ENCODE results near the gene FRAT1. TPM values are rescaled to one million over a fixed set of nuclear protein-coding genes. Genes with fewer than 3 reads are reported as not detected.

Gene FRAT1
- total and polyA plus RNA-seq, 2 of the 8 experiments (the other 6 are each of a cell fraction or from before 2014, with no cell fraction given) = 1.9 to 5.2 TPM

DNA sequence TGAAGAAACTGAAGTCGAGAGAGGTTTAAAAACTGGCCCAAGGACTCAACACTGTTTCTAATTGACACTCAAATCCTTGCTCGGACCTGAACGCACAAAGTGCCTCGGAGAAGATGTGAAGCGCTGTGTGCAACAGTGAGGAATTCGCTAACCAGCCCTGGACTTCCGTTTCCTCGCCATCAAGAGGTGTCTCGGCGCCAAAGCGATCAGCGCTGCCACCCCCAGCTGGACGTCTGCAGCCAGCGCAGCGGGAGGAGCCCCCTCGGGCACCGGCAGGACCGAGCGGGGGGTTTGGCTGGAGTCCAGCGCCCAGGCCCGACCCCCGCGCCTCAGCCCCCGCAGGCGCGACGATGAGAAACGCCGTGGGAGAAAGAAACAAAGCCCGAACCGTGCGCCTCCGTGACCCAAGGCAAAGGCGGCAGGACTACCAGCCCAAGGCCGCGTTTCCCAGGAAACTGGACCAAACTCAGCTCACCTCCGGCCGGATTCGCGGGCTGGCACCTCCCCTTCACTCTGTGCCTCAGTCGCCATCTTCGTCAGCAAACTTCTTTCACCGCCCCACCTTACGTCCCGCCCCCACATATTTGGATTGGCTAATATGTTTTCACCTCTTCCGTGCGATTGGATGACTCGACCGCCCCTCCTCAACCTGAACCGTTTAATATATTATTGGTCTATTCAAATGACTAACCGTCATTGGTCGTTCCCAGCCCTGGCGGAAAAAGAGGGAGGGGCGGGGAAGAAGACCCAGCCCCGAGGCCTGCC, 26.8 kb upstream of the FRAT1 start, which contains the start of gene ARHGAP19:
TSS of gene ARHGAP19 (minus strand) at position 541 of the 765 bp plus-strand sequence. CDS start at position 531, 10 bp downstream.
- peaks cover 0 to 23% of the 10 kb centered on the region in 2 experiments; a peak in 2 of 4 replicates for H3K79me2 ChIP-seq (ENCODE audit: control insufficient read depth in 1 of 2, insufficient read depth in 2 of 2, low read length in 2 of 2)
- H2AK5ac ChIP-seq (ENCODE audit: low read depth, low read length) = no peak within 1 kb of the TSS; the same call in 1 of the 2 replicates
- H3K14ac ChIP-seq (ENCODE audit: insufficient read length) = no peak within 1 kb of the TSS
- peak within 1 kb of the TSS; percentile 48 to 82 for H3K4me2 ChIP-seq (ENCODE audit: insufficient read depth in 1 of 2, low read depth in 2 of 2, low read length in 2 of 2)
- peak within 1 kb of the TSS; percentile 64 to 89 (median 84) for H3K4me3 ChIP-seq (ENCODE audit: extremely low read depth in 1 of 4, insufficient read depth in 2 of 4, low read depth in 3 of 4, low read length in 4 of 4)
- H2BK120ac ChIP-seq (replicated peaks; ENCODE audit: low read depth, low read length) = no peak within 1 kb of the TSS
- no peaks in the 10 kb centered on the region; the same call in 1 of the 2 replicates for H3K79me1 ChIP-seq (ENCODE audit: low read depth, low read length)
- peaks cover 4% of the 10 kb centered on the region for H3K23me2 ChIP-seq (ENCODE audit: low read depth, low read length)
- no peak within 1 kb of the TSS for H4K91ac ChIP-seq (replicated peaks; ENCODE audit: insufficient read length, low read length)
- peak within 1 kb of the TSS; percentile 89; the same call in 1 of the 2 replicates for H4K8ac ChIP-seq (ENCODE audit: extremely low read depth, insufficient read depth, low read length)
- peak within 1 kb of the TSS; percentile 86 for H3K18ac ChIP-seq (ENCODE audit: extremely low read depth, low read length)
- DNase-seq (ENCODE audit: low read depth in 1 of 2, low spot score in 2 of 2) (peak; percentile 92 to 93), FAIRE-seq (peak; percentile 81)
- H3K9me3 ChIP-seq (ENCODE audit: insufficient read depth in 2 of 2, low read depth in 1 of 2, low read length in 1 of 2) = no peaks in the 10 kb centered on the region
- WGBS, 2 experiments (ENCODE audit: extremely low coverage in 1 of 2, insufficient coverage in 1 of 2, insufficient read length in 1 of 2, insufficient replicate concordance in 2 of 2, low coverage in 1 of 2, low lambda C conversion rate in 2 of 2, missing lambda C conversion rate in 1 of 2) = 2% methylated on average over 48 of the region's 55 CpGs; no CpG with 5 or more reads in 1 of the 2 experiments
- POLR2A ChIA-PET (ENCODE audit: partially characterized antibody) = interaction anchor here (0.7 to 3.4 kb wide), 10 partner anchors 12 to 109 kb away, joined by 3 to 32 read pairs (median 4); partner anchors contain the start of genes FRAT1, FRAT2 and RRP12
- no peak within 1 kb of the TSS for H2BK20ac ChIP-seq (ENCODE audit: low read length)
- H2BK15ac ChIP-seq (ENCODE audit: low read length) = 0 out of 2 replicates have a peak within 1 kb of the TSS, but pooled peaks have one; percentile 31
- H3K4ac ChIP-seq (replicated peaks; ENCODE audit: insufficient read length, low read depth, low read length) = no peak within 1 kb of the TSS
- H2AFZ ChIP-seq (ENCODE audit: low read length) = peak within 1 kb of the TSS; percentile 44
- H2BK12ac ChIP-seq (ENCODE audit: low read depth, low read length) = peak within 1 kb of the TSS; percentile 11; the same call in 1 of the 2 replicates
- H3K56ac ChIP-seq (replicated peaks; ENCODE audit: insufficient read length, low read depth, low read length) = no peak within 1 kb of the TSS
- H3K23ac ChIP-seq (ENCODE audit: insufficient read length) = no peak within 1 kb of the TSS
- peak within 1 kb of the TSS; percentile 70 to 90 (median 88) for H3K9ac ChIP-seq (replicated peaks in 1 of 4; ENCODE audit: extremely low read depth in 1 of 4, low read depth in 3 of 4, low read length in 3 of 4)
- no peaks in the 10 kb centered on the region for H3K27me3 ChIP-seq (replicated peaks in 1 of 4; ENCODE audit: control insufficient read depth in 3 of 4, extremely low read depth in 1 of 4, insufficient read depth in 3 of 4, low read length in 3 of 4)
- H4K20me1 ChIP-seq (replicated peaks in 1 of 2; ENCODE audit: control insufficient read depth in 1 of 2, insufficient read depth in 2 of 2, low read length in 2 of 2) = no peaks in the 10 kb centered on the region
- H3K4me1 ChIP-seq (replicated peaks in 1 of 4; ENCODE audit: control insufficient read depth in 3 of 4, insufficient read depth in 4 of 4, low read length in 3 of 4) = peaks cover 0 to 4% (median under 1%) of the 10 kb centered on the region in 4 experiments; a peak in 3 of 7 replicates
- peak within 1 kb of the TSS; percentile 67 for H4K5ac ChIP-seq (ENCODE audit: insufficient read length, low read depth, low read length)
- peak within 1 kb of the TSS; percentile 92; the same call in 1 of the 2 replicates for H2BK5ac ChIP-seq (ENCODE audit: low read depth, low read length)
- peak within 1 kb of the TSS; percentile 93 for H3K27ac ChIP-seq (ENCODE audit: low read depth, low read length)
- CTCF ChIA-PET (ENCODE audit: partially characterized antibody) = interaction anchor here (1.2 to 1.5 kb wide), 4 partner anchors 10 to 64 kb away, joined by 3 to 12 read pairs (median 3); no protein-coding TSS in a partner anchor
- peaks cover 0 to 3% (median under 1%) of the 10 kb centered on the region in 4 experiments; a peak in 2 of 8 replicates for H3K36me3 ChIP-seq (ENCODE audit: control insufficient read depth in 2 of 4, insufficient read depth in 4 of 4, low read length in 3 of 4)
- TF ChIP-seq HDAC6 (IDR thresholded peaks at IDR 0.05; ENCODE audit: low read depth, low read length) (no peak), CTBP2 (IDR thresholded peaks at IDR 0.05; ENCODE audit: borderline replicate concordance, insufficient read depth, insufficient read length, low read length) (peak; percentile 41), SP2 (IDR thresholded peaks at IDR 0.05; ENCODE audit: low read length) (peak; percentile 88), TCF12 (IDR thresholded peaks at IDR 0.05; ENCODE audit: low read depth, low read length) (no peak), KDM4A (IDR thresholded peaks at IDR 0.05; ENCODE audit: low read depth, low read length, severe bottlenecking) (peak; percentile 44), KDM5A (IDR thresholded peaks at IDR 0.05; ENCODE audit: low read length) (0 out of 2 replicates have a peak, but pooled peaks have one; percentile 16), SAP30 (IDR thresholded peaks at IDR 0.05; ENCODE audit: insufficient read depth, insufficient replicate concordance, low read length) (peak; percentile 53), TBP (IDR thresholded peaks at IDR 0.05; ENCODE audit: low read depth, low read length) (peak; percentile 90; the same call in 1 of the 2 replicates)
- TF ChIP-seq, protein P1, sequence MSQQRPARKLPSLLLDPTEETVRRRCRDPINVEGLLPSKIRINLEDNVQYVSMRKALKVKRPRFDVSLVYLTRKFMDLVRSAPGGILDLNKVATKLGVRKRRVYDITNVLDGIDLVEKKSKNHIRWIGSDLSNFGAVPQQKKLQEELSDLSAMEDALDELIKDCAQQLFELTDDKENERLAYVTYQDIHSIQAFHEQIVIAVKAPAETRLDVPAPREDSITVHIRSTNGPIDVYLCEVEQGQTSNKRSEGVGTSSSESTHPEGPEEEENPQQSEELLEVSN (IDR thresholded peaks at IDR 0.05) = no peak; the same call in 1 of the 2 replicates

Data from H1 (cell line).